ENCODE data around the gene TUT1.
A peak's percentile ranks its signal among the peaks of the same experiment; 100 is the strongest.

TUT1 gene

GRCh38 chr11:62603072-62603408, 11.7 kb upstream of the TUT1 start:
- no peak for ATAC-seq (ENCODE audit: insufficient read depth, low read depth)
- no peak for DNase-seq
- no peak overlapping the region for H3K27ac ChIP-seq (ENCODE audit: low read length)
- H3K36me3 ChIP-seq (ENCODE audit: insufficient read depth, low read length): peaks cover 51% of the 10 kb centered on the region
- H3K9me3 ChIP-seq (ENCODE audit: insufficient read depth, low read length, severe bottlenecking): no peaks in the 10 kb centered on the region
- H3K9ac ChIP-seq (ENCODE audit: low read depth, low read length): no peak overlapping the region
- no peaks in the 10 kb centered on the region for H3K27me3 ChIP-seq (ENCODE audit: insufficient read depth, low read length, poor library complexity)
- H3K4me1 ChIP-seq (ENCODE audit: insufficient read depth, low read length): peaks cover 35% of the 10 kb centered on the region
- no peak overlapping the region for H3K4me2 ChIP-seq (ENCODE audit: insufficient read depth, low read length)
- no peak overlapping the region for H3K4me3 ChIP-seq (ENCODE audit: low read depth in 1 of 2, low read length in 2 of 2)
- peaks cover 34% of the 10 kb centered on the region for H3K79me2 ChIP-seq (ENCODE audit: insufficient read depth, low read length)
- H2AFZ ChIP-seq (ENCODE audit: low read depth, low read length): no peak overlapping the region
- no peak for TF ChIP-seq EZH2 (IDR thresholded peaks at IDR 0.05; ENCODE audit: borderline replicate concordance, low read depth, low read length, severe bottlenecking)
- TF ChIP-seq CTCF (IDR thresholded peaks at IDR 0.05; ENCODE audit: borderline replicate concordance, extremely low read depth, low read length, poor library complexity, severe bottlenecking): no peak
- peaks cover 22% of the 10 kb centered on the region for H4K20me1 ChIP-seq (ENCODE audit: insufficient read depth, low read length)

GRCh38 chr11:62602141-62603071, 11.1 kb upstream of the TUT1 start:
- TF ChIP-seq EZH2 (IDR thresholded peaks at IDR 0.05; ENCODE audit: borderline replicate concordance, low read depth, low read length, severe bottlenecking) (no peak), CTCF (IDR thresholded peaks at IDR 0.05; ENCODE audit: borderline replicate concordance, extremely low read depth, low read length, poor library complexity, severe bottlenecking) (no peak)
- no peaks in the 10 kb centered on the region for H3K27me3 ChIP-seq (ENCODE audit: insufficient read depth, low read length, poor library complexity)
- peak overlapping the region; percentile 86 for H2AFZ ChIP-seq (ENCODE audit: low read depth, low read length)
- H3K4me2 ChIP-seq (ENCODE audit: insufficient read depth, low read length): peak overlapping the region; percentile 96
- H3K36me3 ChIP-seq (ENCODE audit: insufficient read depth, low read length): peaks cover 57% of the 10 kb centered on the region
- ATAC-seq (ENCODE audit: insufficient read depth, low read depth) (no peak), DNase-seq (no peak)
- H3K9me3 ChIP-seq (ENCODE audit: insufficient read depth, low read length, severe bottlenecking): no peaks in the 10 kb centered on the region
- peak overlapping the region in 1 of 2 experiments; percentile 69; a peak in 3 of 4 replicates for H3K4me3 ChIP-seq (ENCODE audit: low read depth in 1 of 2, low read length in 2 of 2)
- peak overlapping the region; percentile 57 for H3K27ac ChIP-seq (ENCODE audit: low read length)
- peaks cover 40% of the 10 kb centered on the region for H3K4me1 ChIP-seq (ENCODE audit: insufficient read depth, low read length)
- peak overlapping the region; percentile 97 for H3K9ac ChIP-seq (ENCODE audit: low read depth, low read length)
- peaks cover 40% of the 10 kb centered on the region for H3K79me2 ChIP-seq (ENCODE audit: insufficient read depth, low read length)
- peaks cover 28% of the 10 kb centered on the region for H4K20me1 ChIP-seq (ENCODE audit: insufficient read depth, low read length)

- H2AFZ ChIP-seq (ENCODE audit: low read depth, low read length): peak within 1 kb of the TSS; percentile 86
- DNase-seq (peak; percentile 100), ATAC-seq (ENCODE audit: insufficient read depth, low read depth) (peak; percentile 85)
- H3K9ac ChIP-seq (ENCODE audit: low read depth, low read length): peak within 1 kb of the TSS; percentile 97
- H3K27me3 ChIP-seq (ENCODE audit: insufficient read depth, low read length, poor library complexity): no peaks in the 10 kb centered on the region
- peaks cover 64% of the 10 kb centered on the region for H3K36me3 ChIP-seq (ENCODE audit: insufficient read depth, low read length)
- peak within 1 kb of the TSS; percentile 69 for H3K4me3 ChIP-seq (ENCODE audit: low read depth in 1 of 2, low read length in 2 of 2)
- TF ChIP-seq EZH2 (IDR thresholded peaks at IDR 0.05; ENCODE audit: borderline replicate concordance, low read depth, low read length, severe bottlenecking) (no peak), CTCF (IDR thresholded peaks at IDR 0.05; ENCODE audit: borderline replicate concordance, extremely low read depth, low read length, poor library complexity, severe bottlenecking) (no peak)
- H3K4me1 ChIP-seq (ENCODE audit: insufficient read depth, low read length): peaks cover 42% of the 10 kb centered on the region
- H4K20me1 ChIP-seq (ENCODE audit: insufficient read depth, low read length): peaks cover 29% of the 10 kb centered on the region
- peaks cover 46% of the 10 kb centered on the region for H3K79me2 ChIP-seq (ENCODE audit: insufficient read depth, low read length)
- peak within 1 kb of the TSS; percentile 96 for H3K4me2 ChIP-seq (ENCODE audit: insufficient read depth, low read length)
- H3K27ac ChIP-seq (ENCODE audit: low read length): peak within 1 kb of the TSS; percentile 92
- no peaks in the 10 kb centered on the region for H3K9me3 ChIP-seq (ENCODE audit: insufficient read depth, low read length, severe bottlenecking)
Measured at GRCh38 chr11:62601372-62602140, 10.2 kb upstream of the TUT1 start, which contains the start of gene MTA2. Gene MTA2 (minus strand): TSS chr11:62601865. CDS start chr11:62601450, 415 bp downstream.

All from DND-41 (cell line).